C4-2B (cell line): ENCODE data around the gene ESRRG.

ENCODE experiments used
- CTCF ChIP-seq: fragments of 450-650 bp; conservative IDR thresholded peaks from 2 replicates; pipeline ENCODE4 v1.5.1; 2017; ENCODE audit warnings: mild to moderate bottlenecking
- ZFX ChIP-seq: fragments of 450-650 bp; IDR thresholded peaks from 2 replicates; pipeline ENCODE4 v1.6.1; 2017

- no peak; the same call in 1 of the 2 replicates for TF ChIP-seq CTCF
- no peak for TF ChIP-seq ZFX
Measured at GRCh38 chr1:216726435-216726834, 3.2 kb upstream of the ESRRG start.
